WI38 (cell line): ENCODE results near the gene IDUA.

Experiments
- H3K4me3 ChIP-seq: 2 replicates; pipeline ENCODE4 v1.5.1; 2011; ENCODE audit warnings: low read depth, mild to moderate bottlenecking, control low read depth, low read length
- TF ChIP-seq, protein P1 (sequence below): IDR thresholded peaks from 2 replicates; pipeline ENCODE4 v1.5.1; 2012; ENCODE audit warnings: low read depth, mild to moderate bottlenecking, control low read depth, low read length

Gene IDUA

DNA sequence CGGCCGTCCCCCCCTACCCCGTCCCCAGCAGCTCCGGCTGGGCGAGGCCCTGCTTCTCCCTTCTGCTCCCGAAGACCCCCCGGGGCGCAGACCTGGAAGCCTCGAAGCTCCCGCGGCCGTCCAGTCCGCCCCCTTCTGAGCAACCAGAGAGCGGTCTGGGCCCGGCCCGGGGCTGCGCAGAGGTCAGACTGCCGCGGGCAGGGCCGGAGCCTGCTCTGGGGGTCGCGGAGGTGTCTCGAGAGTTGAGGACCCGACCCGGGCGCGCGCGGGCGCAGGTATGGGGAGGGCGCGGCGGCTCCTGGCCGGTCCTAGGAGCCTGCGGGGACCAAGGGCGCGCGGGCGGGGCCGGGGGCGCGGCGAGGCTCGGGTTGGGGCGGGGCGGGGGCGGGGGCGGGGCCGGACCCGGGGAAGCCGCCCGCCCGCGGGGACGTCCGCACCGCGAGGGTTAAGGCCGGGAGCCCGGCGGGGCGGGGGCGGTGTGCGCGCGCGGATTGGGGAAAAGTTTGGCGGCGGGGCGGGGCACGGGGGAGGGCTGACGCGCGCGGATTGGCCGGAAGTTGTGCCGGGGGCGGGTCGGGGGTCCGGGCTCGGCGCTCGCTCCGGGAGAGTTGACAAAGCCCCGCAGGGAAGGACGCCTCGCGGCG lies 24.3 kb downstream of the IDUA start, which contains the start of gene FGFRL1:
Gene FGFRL1 (plus strand): TSS at position 605 of the 644 bp plus-strand sequence. CDS start 860 bp downstream, outside the sequence.
- peak within 1 kb of the TSS; percentile 61 for H3K4me3 ChIP-seq
- TF ChIP-seq, protein P1, sequence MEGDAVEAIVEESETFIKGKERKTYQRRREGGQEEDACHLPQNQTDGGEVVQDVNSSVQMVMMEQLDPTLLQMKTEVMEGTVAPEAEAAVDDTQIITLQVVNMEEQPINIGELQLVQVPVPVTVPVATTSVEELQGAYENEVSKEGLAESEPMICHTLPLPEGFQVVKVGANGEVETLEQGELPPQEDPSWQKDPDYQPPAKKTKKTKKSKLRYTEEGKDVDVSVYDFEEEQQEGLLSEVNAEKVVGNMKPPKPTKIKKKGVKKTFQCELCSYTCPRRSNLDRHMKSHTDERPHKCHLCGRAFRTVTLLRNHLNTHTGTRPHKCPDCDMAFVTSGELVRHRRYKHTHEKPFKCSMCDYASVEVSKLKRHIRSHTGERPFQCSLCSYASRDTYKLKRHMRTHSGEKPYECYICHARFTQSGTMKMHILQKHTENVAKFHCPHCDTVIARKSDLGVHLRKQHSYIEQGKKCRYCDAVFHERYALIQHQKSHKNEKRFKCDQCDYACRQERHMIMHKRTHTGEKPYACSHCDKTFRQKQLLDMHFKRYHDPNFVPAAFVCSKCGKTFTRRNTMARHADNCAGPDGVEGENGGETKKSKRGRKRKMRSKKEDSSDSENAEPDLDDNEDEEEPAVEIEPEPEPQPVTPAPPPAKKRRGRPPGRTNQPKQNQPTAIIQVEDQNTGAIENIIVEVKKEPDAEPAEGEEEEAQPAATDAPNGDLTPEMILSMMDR = no peak

DNA sequence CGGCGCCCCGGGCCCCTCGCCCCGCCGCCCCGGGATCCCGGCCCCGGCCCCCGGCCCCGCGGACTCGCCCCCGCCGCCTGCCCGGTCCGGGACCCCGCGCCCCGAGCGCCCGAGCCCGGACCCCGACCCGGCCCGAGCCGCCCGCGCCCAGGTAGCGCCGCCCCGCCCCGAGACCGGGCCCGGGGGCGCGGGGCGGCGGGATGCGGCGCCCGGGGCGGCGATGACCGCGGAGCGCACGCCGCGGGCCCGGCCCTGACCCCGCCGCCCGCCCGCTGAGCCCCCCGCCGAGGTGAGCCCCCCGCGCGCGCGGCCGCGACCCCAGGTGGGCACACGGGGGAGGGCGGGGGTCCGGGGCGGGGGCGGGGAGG lies 24.8 kb downstream of the IDUA start:
- H3K4me3 ChIP-seq = no peak overlapping the region
- TF ChIP-seq, protein P1 = no peak

DNA sequence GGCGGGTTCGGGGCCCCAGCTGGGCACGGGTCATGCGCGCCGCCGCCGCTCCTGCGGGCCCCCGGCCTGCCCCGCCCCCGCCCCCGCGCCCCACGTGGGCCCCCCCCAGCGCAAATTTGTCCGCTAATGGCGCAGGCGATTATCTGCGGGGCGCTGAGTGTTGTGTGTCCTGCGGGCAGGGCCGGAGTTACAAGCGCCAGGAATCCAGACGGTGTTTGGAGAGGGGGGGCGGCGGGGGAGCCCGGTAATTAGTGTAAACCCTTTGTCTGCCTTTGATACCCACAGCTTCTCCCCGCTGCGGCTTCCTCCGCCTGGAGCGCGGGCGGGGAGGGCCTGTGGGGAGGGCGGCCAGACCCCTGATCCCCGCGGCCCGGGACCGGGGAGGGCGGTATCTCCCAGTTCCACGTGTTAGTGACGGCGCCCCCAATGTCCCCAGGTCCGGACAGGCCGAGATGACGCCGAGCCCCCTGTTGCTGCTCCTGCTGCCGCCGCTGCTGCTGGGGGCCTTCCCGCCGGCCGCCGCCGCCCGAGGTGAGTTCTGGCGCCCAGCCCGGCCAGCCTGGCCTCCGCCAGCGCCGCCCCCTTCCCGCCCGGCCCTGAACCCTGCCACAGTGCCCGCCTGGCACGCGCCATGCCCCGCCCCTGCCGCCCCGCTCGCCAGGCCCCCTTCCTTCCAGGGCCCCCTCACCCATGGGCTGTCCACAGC lies 25.3 kb downstream of the IDUA start:
- TF ChIP-seq, protein P1 = no peak
- peak overlapping the region; percentile 61 for H3K4me3 ChIP-seq

DNA sequence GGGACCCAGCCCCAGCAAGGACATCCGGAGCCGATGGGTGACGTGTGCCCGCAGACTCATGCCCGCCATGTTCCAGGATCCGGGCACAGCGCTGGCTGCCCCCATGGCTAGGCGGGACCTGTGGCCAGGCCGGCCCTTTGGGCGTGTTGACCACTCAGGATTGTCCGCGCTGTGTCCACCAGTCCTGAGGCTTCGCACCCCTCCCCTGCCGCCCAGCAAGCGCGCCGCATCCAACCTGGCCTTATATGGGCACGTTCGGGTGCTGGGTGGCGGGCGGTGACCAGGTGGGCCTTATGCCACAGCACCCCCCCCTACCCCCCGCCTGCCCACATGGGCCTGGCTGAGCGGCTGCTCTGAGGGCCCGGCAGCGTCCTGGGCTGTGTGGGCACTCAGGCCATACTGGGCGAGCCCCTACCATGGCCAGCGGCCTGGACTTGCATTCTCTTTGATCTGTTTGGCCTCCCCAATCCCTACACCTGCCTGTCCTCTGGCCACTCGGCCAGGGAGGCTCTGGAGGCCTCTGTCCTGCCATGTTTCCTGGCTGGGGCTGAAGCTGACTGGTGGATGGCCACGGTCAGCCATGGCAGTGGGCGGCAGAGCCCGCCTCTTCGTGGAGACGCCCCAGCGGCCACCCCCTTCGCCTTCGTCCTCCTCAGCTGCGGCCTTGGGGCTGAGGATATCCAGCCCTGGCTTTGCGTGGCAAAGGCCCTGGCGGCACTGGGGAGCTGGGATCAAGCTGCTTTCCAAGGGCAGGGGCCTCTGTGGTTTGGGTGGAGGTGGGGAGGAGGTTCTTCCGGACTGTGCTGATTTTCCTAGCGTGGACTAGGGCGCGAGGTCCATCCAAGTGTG lies 26.6 kb downstream of the IDUA start:
- no peak overlapping the region for H3K4me3 ChIP-seq

DNA sequence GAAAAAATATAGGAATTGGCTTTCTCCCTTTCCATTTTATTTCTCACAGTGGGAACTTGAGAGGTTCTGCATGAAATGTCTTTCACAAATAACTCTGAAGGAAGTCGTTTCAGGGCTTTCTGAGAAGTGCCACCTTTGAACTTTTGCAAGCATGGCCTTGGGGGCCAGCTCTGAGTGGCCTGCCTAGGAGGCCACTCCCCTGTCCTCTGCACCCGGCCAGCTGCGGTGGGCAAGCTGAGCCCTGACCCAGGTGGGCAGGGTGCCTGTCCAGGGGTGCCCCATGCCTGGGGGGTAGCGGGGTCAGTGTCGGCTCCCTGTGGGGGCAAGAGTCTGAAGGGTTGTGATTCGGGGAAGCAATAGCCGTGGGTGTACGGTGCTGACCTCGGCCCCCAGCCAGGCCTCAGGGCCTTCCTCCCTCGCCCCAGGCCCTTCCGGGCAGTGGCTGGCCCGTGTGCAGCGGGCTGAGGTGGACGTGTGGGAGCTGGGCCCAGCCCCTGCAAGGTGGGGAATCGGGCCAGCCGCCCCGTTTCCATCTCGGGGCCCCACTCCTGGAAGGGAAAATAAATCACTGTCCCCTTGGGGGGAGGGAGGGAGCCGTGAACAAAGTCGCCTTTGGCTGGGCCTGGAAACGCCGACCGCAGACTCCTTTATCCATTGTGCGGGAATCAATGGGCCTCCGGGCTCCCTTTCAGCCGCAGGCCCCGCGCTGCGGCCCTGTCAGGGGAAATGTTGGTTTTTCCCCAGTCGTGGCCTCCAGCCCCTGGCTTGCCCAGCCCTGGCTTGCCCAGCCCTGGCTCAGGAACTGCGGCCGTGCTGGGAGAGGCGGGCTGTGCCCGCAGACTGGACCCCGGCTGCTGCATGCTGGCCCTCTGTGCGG lies 27.7 kb downstream of the IDUA start:
- H3K4me3 ChIP-seq = no peak overlapping the region
- TF ChIP-seq, protein P1 = no peak

More for the DNA sequence above, 26.6 kb downstream of the IDUA start:
- TF ChIP-seq, protein P1 = no peak

DNA sequence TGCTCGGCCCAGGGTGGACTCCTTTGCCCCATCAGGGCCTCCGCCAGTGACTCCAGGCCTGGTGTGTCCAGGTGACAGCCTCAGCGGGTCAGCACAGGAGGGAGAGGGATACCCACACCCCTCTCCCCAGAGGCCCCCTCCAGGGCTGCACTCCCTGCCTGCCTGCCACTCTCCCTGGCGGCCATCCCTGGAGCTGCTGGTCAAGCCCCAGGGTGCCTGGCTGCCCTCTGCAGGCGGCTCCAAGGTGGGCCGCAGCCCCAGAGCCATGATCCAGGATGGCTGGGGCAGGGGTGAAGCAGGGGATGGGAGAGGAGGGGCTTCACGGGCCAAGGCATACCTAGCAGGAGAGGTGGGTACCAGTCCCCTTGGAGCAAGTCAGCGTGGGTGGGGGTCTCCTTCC lies 28.3 kb downstream of the IDUA start:
- TF ChIP-seq, protein P1 = no peak
- H3K4me3 ChIP-seq = no peak overlapping the region
